ENCODE data around the gene MFRP.

The MFRP gene

GRCh38 chr11:119334174-119334930 lies 12.2 kb downstream of the MFRP start, which contains the start of gene RNF26:
Gene RNF26 (plus strand): TSS chr11:119334527. CDS start chr11:119335123, 596 bp downstream.
- TF ChIP-seq CTCF (conservative IDR thresholded peaks at IDR 0.05; ENCODE audit: low read depth, low read length): no peak
- peak; percentile 94 for DNase-seq (ENCODE audit: low read depth)
- H3K4me3 ChIP-seq (ENCODE audit: low read length): peak within 1 kb of the TSS; percentile 91

- no peak overlapping the region for H3K4me3 ChIP-seq (ENCODE audit: low read length)
- no peak for TF ChIP-seq CTCF (conservative IDR thresholded peaks at IDR 0.05; ENCODE audit: low read depth, low read length)
- DNase-seq (ENCODE audit: low read depth): no peak
These were observed 14.3 kb downstream of the MFRP start for GRCh38 chr11:119332111-119332765.

GRCh38 chr11:119330237-119330636 lies 16.3 kb downstream of the MFRP start:
- DNase-seq (ENCODE audit: low read depth): no peak
- H3K4me3 ChIP-seq (ENCODE audit: low read length): no peak overlapping the region
- TF ChIP-seq CTCF (conservative IDR thresholded peaks at IDR 0.05; ENCODE audit: low read depth, low read length): no peak

GRCh38 chr11:119329320-119329719 lies 17.2 kb downstream of the MFRP start:
- TF ChIP-seq CTCF (conservative IDR thresholded peaks at IDR 0.05; ENCODE audit: low read depth, low read length): no peak
- H3K4me3 ChIP-seq (ENCODE audit: low read length): no peak overlapping the region
- no peak for DNase-seq (ENCODE audit: low read depth)

GRCh38 chr11:119324189-119324588 lies 22.3 kb downstream of the MFRP start:
- no peak for DNase-seq (ENCODE audit: low read depth)
- no peak overlapping the region for H3K4me3 ChIP-seq (ENCODE audit: low read length)
- no peak for TF ChIP-seq CTCF (conservative IDR thresholded peaks at IDR 0.05; ENCODE audit: low read depth, low read length)

- H3K4me3 ChIP-seq (ENCODE audit: low read length): no peak overlapping the region
- TF ChIP-seq CTCF (conservative IDR thresholded peaks at IDR 0.05; ENCODE audit: low read depth, low read length): peak; percentile 81
- no peak for DNase-seq (ENCODE audit: low read depth)
These were observed 22.9 kb downstream of the MFRP start for GRCh38 chr11:119323532-119324033.

Data from retinal pigment epithelial cell (primary cell).